ENCODE measurements around the gene MRAS.

GRCh38 chr3:138355071-138355470 lies 6.7 kb downstream of the MRAS start:
- TF ChIP-seq POLR2AphosphoS5 (IDR thresholded peaks at IDR 0.05; ENCODE audit: low read depth, low read length) (no peak), POLR2A (IDR thresholded peaks at IDR 0.05; ENCODE audit: low read depth, low read length) (no peak)

Data from GM12892 (cell line).